HUES6 (cell line): ENCODE measurements around the gene CTNNBL1.

Experiments
- H3K27ac ChIP-seq: 2 replicates; pipeline ENCODE4 v1.7.0; 2013; ENCODE audit warnings: low read depth, mild to moderate bottlenecking, low read length, inconsistent platforms
- H3K27me3 ChIP-seq: 2 replicates; pipeline ENCODE4 v1.6.1; 2013; ENCODE audit warnings: low read length; ENCODE audit not compliant: control insufficient read depth, insufficient read depth
- H3K36me3 ChIP-seq: 2 replicates; pipeline ENCODE4 v1.6.1; 2013; ENCODE audit warnings: low read length; ENCODE audit not compliant: control insufficient read depth, insufficient read depth
- H3K4me1 ChIP-seq: 2 replicates; pipeline ENCODE4 v1.6.1; 2013; ENCODE audit warnings: low read length; ENCODE audit not compliant: control insufficient read depth, insufficient read depth
- H3K4me3 ChIP-seq: 2 replicates; pipeline ENCODE4 v1.5.1; 2013; ENCODE audit warnings: low read depth, low read length
- H3K9ac ChIP-seq: one replicate; pipeline ENCODE4 v1.6.1; 2013; ENCODE audit warnings: mild to moderate bottlenecking, low read length
- H3K9me3 ChIP-seq: 2 replicates; pipeline ENCODE4 v1.6.1; 2013; ENCODE audit warnings: low read depth, low read length; ENCODE audit not compliant: control insufficient read depth, insufficient read depth

CTNNBL1 gene

GRCh38 chr20:37873884-37874283 lies 180.1 kb downstream of the CTNNBL1 start:
- no peak overlapping the region for H3K9ac ChIP-seq

GRCh38 chr20:37875460-37876175 lies 181.8 kb downstream of the CTNNBL1 start:
- H3K4me3 ChIP-seq: no peak overlapping the region
- H3K9ac ChIP-seq: no peak overlapping the region
- H3K27ac ChIP-seq: no peak overlapping the region
- no peaks in the 10 kb centered on the region for H3K9me3 ChIP-seq
- H3K27me3 ChIP-seq: no peaks in the 10 kb centered on the region
- H3K4me1 ChIP-seq: no peaks in the 10 kb centered on the region
- peaks cover under 1% of the 10 kb centered on the region for H3K36me3 ChIP-seq

More at GRCh38 chr20:37873884-37874283, 180.1 kb downstream of the CTNNBL1 start:
- Histone ChIP-seq H3K4me1 (peaks cover 7% of the 10 kb centered on the region), H3K27me3 (no peaks in the 10 kb centered on the region), H3K4me3 (no peak overlapping the region), H3K27ac (no peak overlapping the region), H3K9me3 (no peaks in the 10 kb centered on the region), H3K36me3 (peaks cover 4% of the 10 kb centered on the region)

GRCh38 chr20:37876863-37877262 lies 183.0 kb downstream of the CTNNBL1 start:
- H3K36me3 ChIP-seq: no peaks in the 10 kb centered on the region; the same call in 1 of the 2 replicates
- no peak overlapping the region for H3K4me3 ChIP-seq
- H3K9ac ChIP-seq: no peak overlapping the region
- no peak overlapping the region for H3K27ac ChIP-seq
- no peaks in the 10 kb centered on the region for H3K9me3 ChIP-seq
- H3K27me3 ChIP-seq: no peaks in the 10 kb centered on the region
- H3K4me1 ChIP-seq: no peaks in the 10 kb centered on the region

- no peak overlapping the region for H3K27ac ChIP-seq
- no peaks in the 10 kb centered on the region for H3K27me3 ChIP-seq
- H3K36me3 ChIP-seq: no peaks in the 10 kb centered on the region; the same call in 1 of the 2 replicates
- H3K4me1 ChIP-seq: no peaks in the 10 kb centered on the region
- no peaks in the 10 kb centered on the region for H3K9me3 ChIP-seq
- no peak overlapping the region for H3K4me3 ChIP-seq
- no peak overlapping the region for H3K9ac ChIP-seq
Measured at GRCh38 chr20:37877832-37878772, 184.3 kb downstream of the CTNNBL1 start.

- H3K9me3 ChIP-seq: no peaks in the 10 kb centered on the region
- H3K9ac ChIP-seq: no peak overlapping the region
- no peaks in the 10 kb centered on the region; the same call in 1 of the 2 replicates for H3K36me3 ChIP-seq
- H3K4me3 ChIP-seq: no peak overlapping the region
- no peaks in the 10 kb centered on the region for H3K27me3 ChIP-seq
- H3K27ac ChIP-seq: no peak overlapping the region
- no peaks in the 10 kb centered on the region for H3K4me1 ChIP-seq
Measured at GRCh38 chr20:37878835-37879599, 185.2 kb downstream of the CTNNBL1 start.

- no peak overlapping the region for H3K4me3 ChIP-seq
Measured at GRCh38 chr20:37879843-37880242, 186.0 kb downstream of the CTNNBL1 start.

GRCh38 chr20:37880726-37881591 lies 187.1 kb downstream of the CTNNBL1 start:
- H3K9ac ChIP-seq: no peak overlapping the region
- H3K4me1 ChIP-seq: no peaks in the 10 kb centered on the region
- no peak overlapping the region for H3K4me3 ChIP-seq
- no peaks in the 10 kb centered on the region for H3K27me3 ChIP-seq
- no peaks in the 10 kb centered on the region for H3K36me3 ChIP-seq
- H3K27ac ChIP-seq: no peak overlapping the region
- no peaks in the 10 kb centered on the region for H3K9me3 ChIP-seq

More at GRCh38 chr20:37879843-37880242, 186.0 kb downstream of the CTNNBL1 start:
- Histone ChIP-seq H3K36me3 (no peaks in the 10 kb centered on the region), H3K9ac (no peak overlapping the region), H3K9me3 (no peaks in the 10 kb centered on the region), H3K4me1 (no peaks in the 10 kb centered on the region), H3K27ac (no peak overlapping the region), H3K27me3 (no peaks in the 10 kb centered on the region)

- Histone ChIP-seq H3K9ac (no peak overlapping the region), H3K4me3 (no peak overlapping the region), H3K27me3 (no peaks in the 10 kb centered on the region), H3K4me1 (no peaks in the 10 kb centered on the region), H3K36me3 (no peaks in the 10 kb centered on the region), H3K9me3 (no peaks in the 10 kb centered on the region), H3K27ac (no peak overlapping the region)
Measured at GRCh38 chr20:37881601-37882343, 187.9 kb downstream of the CTNNBL1 start.

GRCh38 chr20:37882961-37883712 lies 189.3 kb downstream of the CTNNBL1 start:
- no peak overlapping the region for H3K9ac ChIP-seq
- H3K27ac ChIP-seq: no peak overlapping the region
- no peaks in the 10 kb centered on the region for H3K4me1 ChIP-seq
- no peaks in the 10 kb centered on the region for H3K36me3 ChIP-seq
- no peak overlapping the region for H3K4me3 ChIP-seq
- H3K27me3 ChIP-seq: no peaks in the 10 kb centered on the region
- no peaks in the 10 kb centered on the region for H3K9me3 ChIP-seq
